ENCODE results near the gene C4orf50. TPM values are rescaled to one million over a fixed set of nuclear protein-coding genes. Genes with fewer than 3 reads are reported as not detected.

C4orf50 gene
- total RNA-seq, 5 donors from 2014 or later (not counting 1 experiment from before 2014, with no cell fraction given) = 0.28 to 3.0 (median 0.54) TPM

DNA sequence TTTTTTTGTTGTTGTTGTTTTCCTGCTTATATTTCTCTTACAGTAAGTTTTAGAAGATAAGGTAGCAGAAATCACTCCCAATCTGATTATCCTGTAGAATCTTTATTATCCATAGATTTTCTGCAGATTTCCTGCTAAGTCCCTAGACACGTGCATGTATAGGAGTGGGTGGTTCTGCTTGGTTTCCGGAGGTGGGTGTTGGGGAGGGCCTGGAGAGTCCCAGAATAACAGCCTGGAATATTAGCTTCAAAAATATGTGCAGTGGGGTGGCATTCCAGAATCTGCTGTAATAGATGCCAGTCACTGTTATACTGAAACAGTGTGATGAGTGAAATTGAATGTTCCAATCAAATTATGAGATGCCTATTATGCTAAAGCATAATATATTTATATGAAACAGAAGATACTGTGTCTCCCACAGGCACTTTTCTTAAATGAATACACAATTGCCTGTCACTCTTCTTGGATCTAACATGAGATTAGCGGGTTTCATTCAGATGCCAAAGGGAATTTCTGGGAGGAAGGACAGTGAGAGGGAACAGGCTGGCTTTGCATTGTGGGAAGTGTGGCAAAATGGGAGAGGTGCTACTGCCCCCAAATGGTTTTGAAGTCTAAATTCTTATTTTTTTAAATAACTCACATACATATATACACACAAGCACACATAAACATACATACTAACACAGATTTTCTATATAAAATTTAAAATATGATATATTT lies 37.6 kb downstream of the C4orf50 start:
- no peaks in the 10 kb centered on the region for H3K9me3 ChIP-seq
- ChIA-PET CTCF (no interaction called here), POLR2A (no interaction called here)
- H3K4me1 ChIP-seq (ENCODE audit: control insufficient read depth in 1 of 2, extremely low read depth in 1 of 2, insufficient read depth in 2 of 2, low read length in 2 of 2) = no peaks in the 10 kb centered on the region
- H3K4me3 ChIP-seq (ENCODE audit: control insufficient read depth in 1 of 2, extremely low read depth in 1 of 2, low read length in 1 of 2) = no peak overlapping the region
- H3K36me3 ChIP-seq (ENCODE audit: control insufficient read depth in 2 of 2, extremely low read depth in 1 of 2, insufficient read depth in 1 of 2, low read length in 1 of 2) = no peaks in the 10 kb centered on the region
- H3K27me3 ChIP-seq (replicated peaks in 1 of 2; ENCODE audit: control insufficient read depth in 2 of 2, extremely low read depth in 1 of 2, insufficient read depth in 2 of 2, low read length in 1 of 2) = peaks cover 0 to 23% of the 10 kb centered on the region in 2 experiments
- no peak overlapping the region for H3K4me3 Mint-ChIP-seq
- H3K27me3 Mint-ChIP-seq = peaks cover 8 to 22% of the 10 kb centered on the region in 2 donors
- no peak for ATAC-seq (replicated peaks in 1 of 4)
- H3K27ac ChIP-seq (ENCODE audit: low read length) = no peak overlapping the region
- H3K9me3 Mint-ChIP-seq = peaks cover 10 to 23% (median 19%) of the 10 kb centered on the region in 3 donors
- WGBS (ENCODE audit: insufficient coverage) = no CpG with 5 or more reads among the region's 3 CpGs
- H3K27ac Mint-ChIP-seq = no peak overlapping the region
- H3K36me3 Mint-ChIP-seq = no peaks in the 10 kb centered on the region
- no peak for DNase-seq
- no peaks in the 10 kb centered on the region for H3K4me1 Mint-ChIP-seq

DNA sequence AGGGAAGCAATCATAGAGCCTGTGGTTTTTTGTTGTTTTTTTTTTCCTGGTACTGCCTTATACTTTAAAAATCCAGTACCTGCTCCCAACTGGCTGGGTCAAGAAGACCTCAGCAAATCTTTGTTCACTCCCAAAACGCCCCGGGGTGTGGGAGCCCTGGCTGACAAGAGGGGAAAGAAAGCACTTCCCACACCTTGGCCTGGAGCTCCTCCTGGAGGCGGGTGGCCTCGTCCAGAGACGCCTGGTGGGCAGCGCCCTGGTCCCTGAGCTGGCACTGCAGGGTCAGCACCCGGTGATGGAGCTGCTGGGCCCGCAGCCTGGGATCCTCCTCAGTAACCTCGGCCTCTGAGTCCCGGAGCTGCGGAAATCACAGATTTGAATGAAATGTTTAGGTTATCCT lies 38.2 kb downstream of the C4orf50 start:
- H3K4me3 Mint-ChIP-seq = no peak overlapping the region
- no peaks in the 10 kb centered on the region for H3K9me3 ChIP-seq
- no peak overlapping the region for H3K27ac Mint-ChIP-seq
- H3K4me1 ChIP-seq (ENCODE audit: control insufficient read depth in 1 of 2, extremely low read depth in 1 of 2, insufficient read depth in 2 of 2, low read length in 2 of 2) = no peaks in the 10 kb centered on the region
- no peak overlapping the region for H3K27ac ChIP-seq (ENCODE audit: low read length)
- DNase-seq (no peak), ATAC-seq (replicated peaks in 1 of 4) (no peak)
- peaks cover 0 to 23% of the 10 kb centered on the region in 2 experiments for H3K27me3 ChIP-seq (replicated peaks in 1 of 2; ENCODE audit: control insufficient read depth in 2 of 2, extremely low read depth in 1 of 2, insufficient read depth in 2 of 2, low read length in 1 of 2)
- CTCF ChIA-PET = no interaction called here
- H3K36me3 Mint-ChIP-seq = no peaks in the 10 kb centered on the region
- H3K9me3 Mint-ChIP-seq = peaks cover 9 to 21% (median 18%) of the 10 kb centered on the region in 3 donors
- no peaks in the 10 kb centered on the region for H3K4me1 Mint-ChIP-seq
- H3K36me3 ChIP-seq (ENCODE audit: control insufficient read depth in 2 of 2, extremely low read depth in 1 of 2, insufficient read depth in 1 of 2, low read length in 1 of 2) = no peaks in the 10 kb centered on the region
- H3K4me3 ChIP-seq (ENCODE audit: control insufficient read depth in 1 of 2, extremely low read depth in 1 of 2, low read length in 1 of 2) = no peak overlapping the region
- POLR2A ChIA-PET = no interaction called here
- peaks cover 8 to 22% of the 10 kb centered on the region in 2 donors for H3K27me3 Mint-ChIP-seq
- WGBS (ENCODE audit: insufficient coverage) = 17% methylated on average over 8 of the region's 11 CpGs

DNA sequence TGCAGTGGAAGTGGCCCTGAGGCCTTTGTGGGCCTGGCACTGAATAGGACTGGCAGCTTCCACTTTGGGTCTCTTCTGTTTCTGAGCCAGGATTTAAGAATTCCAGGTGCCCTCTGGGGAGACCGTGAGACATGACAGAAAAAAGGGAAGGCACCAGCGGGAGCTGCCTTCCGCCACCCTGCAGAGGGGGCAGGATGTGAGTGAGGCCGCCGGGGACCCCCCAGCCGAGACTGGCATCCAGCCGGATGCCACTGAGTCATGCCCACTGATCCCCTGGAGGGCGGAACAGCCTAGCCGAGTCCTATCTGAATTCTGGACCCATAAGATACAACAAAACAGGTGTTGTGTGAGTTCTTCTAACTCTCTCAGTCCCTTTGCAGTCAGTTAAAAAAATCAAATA lies 41.3 kb downstream of the C4orf50 start:
- H3K27me3 Mint-ChIP-seq = peaks cover 5 to 21% of the 10 kb centered on the region in 2 donors
- no peaks in the 10 kb centered on the region for H3K4me1 ChIP-seq (ENCODE audit: control insufficient read depth in 1 of 2, extremely low read depth in 1 of 2, insufficient read depth in 2 of 2, low read length in 2 of 2)

DNA sequence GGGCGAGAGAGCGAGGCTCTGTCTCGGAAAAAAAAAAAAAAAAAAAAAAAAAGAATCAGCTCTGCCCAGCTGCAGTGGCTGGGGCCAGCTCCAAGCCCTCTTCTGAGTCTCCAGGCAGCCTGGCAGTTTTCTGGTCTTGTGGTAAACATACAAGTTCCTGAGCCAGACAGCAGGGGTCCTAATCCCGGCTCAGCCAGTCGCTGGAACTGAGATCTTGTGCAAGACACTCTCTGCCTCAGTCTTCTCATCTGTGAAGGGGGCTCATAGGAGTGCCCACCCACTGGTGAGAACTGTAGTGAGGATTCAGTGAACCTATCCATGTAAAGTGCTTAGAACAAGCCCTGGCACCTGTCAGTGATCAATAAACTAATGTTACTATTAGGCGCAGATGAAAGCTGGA lies 41.8 kb downstream of the C4orf50 start:
- no peak overlapping the region for H3K27ac ChIP-seq (ENCODE audit: low read length)
- CTCF ChIA-PET = no interaction called here
- DNase-seq (no peak), ATAC-seq (replicated peaks in 1 of 4) (no peak)
- POLR2A ChIA-PET = no interaction called here
- 100% methylated on average over 3 of the region's 6 CpGs for WGBS (ENCODE audit: insufficient coverage)
- Mint-ChIP-seq H3K9me3 (no peaks in the 10 kb centered on the region), H3K27ac (no peak overlapping the region), H3K4me3 (no peak overlapping the region), H3K4me1 (no peaks in the 10 kb centered on the region), H3K36me3 (no peaks in the 10 kb centered on the region), H3K27me3 (peaks cover 5 to 18% of the 10 kb centered on the region in 2 donors)
- no peak overlapping the region for H3K4me3 ChIP-seq (ENCODE audit: control insufficient read depth in 1 of 2, extremely low read depth in 1 of 2, low read length in 1 of 2)
- H3K36me3 ChIP-seq (ENCODE audit: control insufficient read depth in 2 of 2, extremely low read depth in 1 of 2, insufficient read depth in 1 of 2, low read length in 1 of 2) = no peaks in the 10 kb centered on the region
- H3K4me1 ChIP-seq (ENCODE audit: control insufficient read depth in 1 of 2, extremely low read depth in 1 of 2, insufficient read depth in 2 of 2, low read length in 2 of 2) = no peaks in the 10 kb centered on the region
- H3K27me3 ChIP-seq (replicated peaks in 1 of 2; ENCODE audit: control insufficient read depth in 2 of 2, extremely low read depth in 1 of 2, insufficient read depth in 2 of 2, low read length in 1 of 2) = peaks cover 0 to 28% of the 10 kb centered on the region in 2 experiments
- no peaks in the 10 kb centered on the region for H3K9me3 ChIP-seq

More for the DNA sequence above, 41.3 kb downstream of the C4orf50 start:
- 81% methylated on average over 7 of the region's 9 CpGs for WGBS (ENCODE audit: insufficient coverage)
- Mint-ChIP-seq H3K4me3 (no peak overlapping the region), H3K9me3 (no peaks in the 10 kb centered on the region), H3K4me1 (no peaks in the 10 kb centered on the region), H3K27ac (no peak overlapping the region), H3K36me3 (no peaks in the 10 kb centered on the region)
- Histone ChIP-seq H3K9me3 (no peaks in the 10 kb centered on the region), H3K27me3 (replicated peaks in 1 of 2; ENCODE audit: control insufficient read depth in 2 of 2, extremely low read depth in 1 of 2, insufficient read depth in 2 of 2, low read length in 1 of 2) (peaks cover 0 to 29% of the 10 kb centered on the region in 2 experiments), H3K4me3 (ENCODE audit: control insufficient read depth in 1 of 2, extremely low read depth in 1 of 2, low read length in 1 of 2) (no peak overlapping the region), H3K36me3 (ENCODE audit: control insufficient read depth in 2 of 2, extremely low read depth in 1 of 2, insufficient read depth in 1 of 2, low read length in 1 of 2) (no peaks in the 10 kb centered on the region), H3K27ac (ENCODE audit: low read length) (no peak overlapping the region)
- CTCF ChIA-PET = no interaction called here
- no peak for ATAC-seq (replicated peaks in 1 of 4)
- POLR2A ChIA-PET = no interaction called here
- no peak for DNase-seq

DNA sequence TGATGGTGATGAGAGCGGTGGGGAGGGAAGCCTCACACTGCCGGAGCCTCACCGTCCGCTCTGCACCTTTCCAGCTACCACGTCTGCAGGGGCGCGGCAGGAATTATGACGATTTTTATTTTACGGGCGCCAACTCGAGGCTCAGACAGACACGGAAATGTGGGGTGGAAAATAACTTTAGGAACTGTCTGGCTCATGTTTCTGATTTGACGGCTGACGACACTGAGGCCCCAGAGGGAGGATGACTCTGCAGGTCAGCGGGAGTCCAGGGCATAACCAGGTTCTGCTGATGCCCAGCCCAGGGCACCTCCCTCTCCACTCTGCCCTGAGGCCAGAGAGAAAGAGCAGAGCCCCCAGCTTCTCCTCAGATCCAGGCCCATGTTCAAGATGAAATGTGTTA lies 43.9 kb downstream of the C4orf50 start:
- DNase-seq (no peak), ATAC-seq (replicated peaks in 1 of 4) (no peak)
- H3K27me3 ChIP-seq (replicated peaks in 1 of 2; ENCODE audit: control insufficient read depth in 2 of 2, extremely low read depth in 1 of 2, insufficient read depth in 2 of 2, low read length in 1 of 2) = peaks cover 0 to 34% of the 10 kb centered on the region in 2 experiments
- Mint-ChIP-seq H3K27me3 (peaks cover 5 to 25% of the 10 kb centered on the region in 2 donors), H3K9me3 (no peaks in the 10 kb centered on the region), H3K36me3 (no peaks in the 10 kb centered on the region), H3K27ac (no peak overlapping the region), H3K4me1 (no peaks in the 10 kb centered on the region), H3K4me3 (no peak overlapping the region)
- CTCF ChIA-PET = no interaction called here
- POLR2A ChIA-PET = no interaction called here
- H3K36me3 ChIP-seq (ENCODE audit: control insufficient read depth in 2 of 2, extremely low read depth in 1 of 2, insufficient read depth in 1 of 2, low read length in 1 of 2) = no peaks in the 10 kb centered on the region
- H3K27ac ChIP-seq (ENCODE audit: low read length) = no peak overlapping the region
- no peaks in the 10 kb centered on the region for H3K4me1 ChIP-seq (ENCODE audit: control insufficient read depth in 1 of 2, extremely low read depth in 1 of 2, insufficient read depth in 2 of 2, low read length in 2 of 2)
- no peaks in the 10 kb centered on the region for H3K9me3 ChIP-seq
- 85% methylated on average over 14 of the region's 15 CpGs for WGBS (ENCODE audit: insufficient coverage)
- no peak overlapping the region for H3K4me3 ChIP-seq (ENCODE audit: control insufficient read depth in 1 of 2, extremely low read depth in 1 of 2, low read length in 1 of 2)

DNA sequence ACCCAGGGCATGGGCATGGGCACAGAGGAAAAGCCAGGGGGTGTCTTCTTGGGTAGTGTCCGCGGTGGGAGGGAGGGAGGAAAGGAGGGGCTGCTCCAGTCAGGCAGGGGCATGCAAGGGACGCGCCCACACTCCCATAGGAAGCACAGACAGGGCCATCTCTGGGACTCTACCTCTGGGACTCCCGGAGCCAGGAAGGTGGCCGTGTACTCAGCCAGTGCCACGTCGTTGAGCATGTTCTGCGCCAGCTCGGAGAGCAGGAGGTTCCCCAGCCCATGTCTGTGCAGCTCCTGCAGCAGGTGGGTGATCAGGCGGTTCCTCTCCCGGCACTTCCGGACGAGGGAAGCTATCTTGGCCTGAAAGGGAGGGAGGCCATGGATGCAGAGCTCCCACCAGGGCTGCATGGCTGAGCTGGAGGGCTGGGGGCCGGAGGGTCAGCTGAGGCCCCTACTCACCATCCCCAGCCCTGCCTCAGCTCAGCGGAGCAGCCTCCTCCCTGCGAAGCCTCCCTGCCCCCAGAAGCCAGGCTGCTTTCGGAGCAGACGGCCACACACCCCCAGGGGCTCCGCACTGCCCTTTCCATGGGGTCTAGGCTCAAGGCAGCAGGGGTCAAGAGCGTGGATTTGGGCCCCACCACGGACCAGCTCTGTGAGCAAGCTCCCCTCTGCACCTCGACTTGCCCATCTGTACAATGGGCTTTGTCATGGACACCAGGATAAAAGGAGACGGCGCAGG lies 44.6 kb downstream of the C4orf50 start:
- Histone ChIP-seq H3K9me3 (no peaks in the 10 kb centered on the region), H3K27ac (ENCODE audit: low read length) (no peak overlapping the region), H3K27me3 (replicated peaks in 1 of 2; ENCODE audit: control insufficient read depth in 2 of 2, extremely low read depth in 1 of 2, insufficient read depth in 2 of 2, low read length in 1 of 2) (peaks cover 0 to 34% of the 10 kb centered on the region in 2 experiments), H3K36me3 (ENCODE audit: control insufficient read depth in 2 of 2, extremely low read depth in 1 of 2, insufficient read depth in 1 of 2, low read length in 1 of 2) (no peaks in the 10 kb centered on the region), H3K4me3 (ENCODE audit: control insufficient read depth in 1 of 2, extremely low read depth in 1 of 2, low read length in 1 of 2) (no peak overlapping the region), H3K4me1 (ENCODE audit: control insufficient read depth in 1 of 2, extremely low read depth in 1 of 2, insufficient read depth in 2 of 2, low read length in 2 of 2) (no peaks in the 10 kb centered on the region)
- Mint-ChIP-seq H3K36me3 (no peaks in the 10 kb centered on the region), H3K27me3 (peaks cover 5 to 25% of the 10 kb centered on the region in 2 donors), H3K27ac (no peak overlapping the region), H3K4me3 (no peak overlapping the region), H3K4me1 (no peaks in the 10 kb centered on the region), H3K9me3 (no peaks in the 10 kb centered on the region)
- ChIA-PET CTCF (no interaction called here), POLR2A (no interaction called here)
- ATAC-seq (replicated peaks in 1 of 4) = no peak
- no peak for DNase-seq
- 71% methylated on average over 20 of the region's 25 CpGs for WGBS (ENCODE audit: insufficient coverage)

Measured in T-cell (primary cell).